GM12878 (cell line): ENCODE data around the gene FOXRED2. TPM values are rescaled to one million over a fixed set of nuclear protein-coding genes. Genes with fewer than 3 reads are reported as not detected.

ENCODE experiments used
- ATAC-seq: fragments of 200-7000 bp; cut with Tn5 transposase; 3 replicates; pipeline ENCODE4 v1.9.1; 2020; ENCODE audit warnings: mild to moderate bottlenecking, moderate library complexity
- BruUV-seq: library from RNA; stranded (reverse); fragments of 400-500 nt; replicated peaks from 2 replicates; lab custom pipeline; 2021; lab: Mats Ljungman, UMichigan
- CTCF ChIA-PET: fragments of 300-600 bp; sonication (Branson Sonifier 250); formaldehyde crosslinking; extraction: SDS; loops from one replicate; lab custom pipeline; 2021; ENCODE audit warnings: inconsistent platforms; lab: Yijun Ruan, JAX
- POLR2A ChIA-PET: fragments of 350-600 bp; formaldehyde crosslinking; extraction: SDS; loops from one replicate; lab custom pipeline; 2021; ENCODE audit warnings: inconsistent platforms; lab: Charles Lee
- RAD21 ChIA-PET: fragments of 300-600 bp; sonication (Branson Sonifier 250); formaldehyde crosslinking; loops from one replicate; lab custom pipeline; 2023; ENCODE audit warnings: antibody characterized with exemption; ENCODE audit not compliant: unreplicated experiment; lab: Charles Lee
- SMC1A ChIA-PET: fragments of 300-600 bp; sonication (Branson Sonifier 250); formaldehyde crosslinking; loops from one replicate; lab custom pipeline; 2023; ENCODE audit not compliant: unreplicated experiment, uncharacterized antibody; lab: Charles Lee
- DNase-seq: peaks from one replicate; pipeline ENCODE4 v3.0.0-alpha.2; 2011; ENCODE audit warnings: low read depth, low spot score
- FAIRE-seq: peaks from 3 replicates; lab custom pipeline; 2011; peaks lifted over from hg19 to GRCh38; lab: Jason Lieb, UNC
- H2AFZ ChIP-seq: 2 replicates; pipeline ENCODE4 v1.6.0; 2011; ENCODE audit warnings: low read depth, low read length, control low read depth; ENCODE audit not compliant: control insufficient read depth
- H3K27ac ChIP-seq: 2 replicates; pipeline ENCODE4 v1.5.1; 2011; ENCODE audit warnings: control low read depth; ENCODE audit not compliant: control insufficient read depth, insufficient read depth
- H3K27me3 ChIP-seq, 2 experiments: replicated peaks in 1 of 2; 2 replicates each; pipeline versions ENCODE4 v1.6.0 to v1.6.1; 2011; ENCODE audit warnings: low read length in 1 of 2; ENCODE audit not compliant: control insufficient read depth in 2 of 2, insufficient read depth in 2 of 2
- H3K36me3 ChIP-seq, 2 experiments: 2 replicates each; pipeline ENCODE4 v1.5.1; 2011; ENCODE audit warnings: low read length in 1 of 2; ENCODE audit not compliant: control insufficient read depth in 2 of 2, insufficient read depth in 2 of 2
- H3K4me1 ChIP-seq: 2 replicates; pipeline ENCODE4 v1.6.1; 2011; ENCODE audit warnings: mild to moderate bottlenecking, low read length, moderate library complexity, mixed read lengths; ENCODE audit not compliant: control insufficient read depth, insufficient read depth
- H3K4me2 ChIP-seq: 2 replicates; pipeline ENCODE4 v1.6.0; 2011; ENCODE audit warnings: control low read depth; ENCODE audit not compliant: control insufficient read depth, insufficient read depth
- H3K4me3 ChIP-seq: fragments of 200-600 bp; sonication (generic); 2 replicates; pipeline ENCODE4 v1.5.1; 2016
- H3K79me2 ChIP-seq: 2 replicates; pipeline ENCODE4 v1.6.0; 2011; ENCODE audit warnings: low read length; ENCODE audit not compliant: control insufficient read depth, insufficient read depth
- H3K9ac ChIP-seq: 2 replicates; pipeline ENCODE4 v1.8.0; 2011; ENCODE audit warnings: low read length, control low read depth, mixed read lengths; ENCODE audit not compliant: control insufficient read depth, insufficient read depth
- H3K9me3 ChIP-seq: replicated peaks from 3 replicates; pipeline ENCODE4 v1.5.1; 2011; ENCODE audit warnings: mild to moderate bottlenecking, low read length; ENCODE audit not compliant: control insufficient read depth, insufficient read depth
- H4K20me1 ChIP-seq: 2 replicates; pipeline ENCODE4 v1.6.0; 2011; ENCODE audit not compliant: control insufficient read depth, insufficient read depth
- BCLAF1 ChIP-seq: fragments of 450-650 bp; IDR thresholded peaks from 2 replicates; pipeline ENCODE4 v1.6.1; 2017; ENCODE audit warnings: antibody characterized with exemption, mild to moderate bottlenecking, moderate library complexity
- CBX5 ChIP-seq: sonication (generic); IDR thresholded peaks from 2 replicates; pipeline ENCODE4 v1.6.1; 2016; ENCODE audit warnings: low read depth, moderate library complexity, mild to moderate bottlenecking, inconsistent platforms
- CHD4 ChIP-seq: fragments of 200-600 bp; sonication (generic); IDR thresholded peaks from 2 replicates; pipeline ENCODE4 v1.6.1; 2016; ENCODE audit warnings: mild to moderate bottlenecking
- CTCF ChIP-seq, 3 experiments: IDR thresholded peaks in 2 of 3; conservative IDR thresholded peaks in 1 of 3; 2 replicates each; pipeline ENCODE4 v1.5.1; 2011; ENCODE audit warnings: low read depth in 3 of 3, low read length in 3 of 3, mild to moderate bottlenecking in 3 of 3, control low read depth in 2 of 3, moderate library complexity in 2 of 3, inconsistent platforms in 1 of 3, mixed read lengths in 1 of 3; ENCODE audit not compliant: control insufficient read depth in 2 of 3, insufficient read depth in 1 of 3; ENCODE audit errors: extremely low read depth in 1 of 3
- EGR1 ChIP-seq, 2 experiments: IDR thresholded peaks; 1 replicate in 1 of 2; 2 replicates in 1 of 2; pipeline ENCODE4 v1.6.1; 2011 to 2012; ENCODE audit warnings: low read depth in 2 of 2, low read length in 2 of 2, borderline replicate concordance in 1 of 2, mild to moderate bottlenecking in 1 of 2, moderate library complexity in 1 of 2
- FOXM1 ChIP-seq: IDR thresholded peaks from 2 replicates; pipeline ENCODE4 v1.6.1; 2012; ENCODE audit warnings: low read depth, mild to moderate bottlenecking, inconsistent platforms, low read length, moderate library complexity
- MEF2B ChIP-seq: fragments of 450-650 bp; IDR thresholded peaks from 2 replicates; pipeline ENCODE4 v1.6.1; 2018; ENCODE audit warnings: mild to moderate bottlenecking, moderate library complexity; ENCODE audit not compliant: partially characterized antibody, poor library complexity, severe bottlenecking
- POLR2AphosphoS2 ChIP-seq: IDR thresholded peaks from 2 replicates; pipeline ENCODE4 v1.6.1; 2011; ENCODE audit warnings: low read depth, mild to moderate bottlenecking, low read length, improper control_type of control experiment, moderate library complexity
- RAD51 ChIP-seq: fragments of 450-650 bp; IDR thresholded peaks from 2 replicates; pipeline ENCODE4 v1.6.1; 2016; ENCODE audit warnings: moderate library complexity, mild to moderate bottlenecking, inconsistent platforms
- RELA ChIP-seq: fragments of 450-650 bp; IDR thresholded peaks from 2 replicates; pipeline ENCODE4 v1.8.0; 2014; ENCODE audit warnings: borderline replicate concordance; ENCODE audit not compliant: partially characterized antibody
- RELB ChIP-seq: fragments of 450-650 bp; IDR thresholded peaks from 2 replicates; pipeline ENCODE4 v1.6.1; 2017; ENCODE audit warnings: low read depth, mild to moderate bottlenecking, moderate library complexity
- RFX5 ChIP-seq: IDR thresholded peaks from 2 replicates; pipeline ENCODE4 v1.6.1; 2011; ENCODE audit warnings: low read depth, low read length, improper control_type of control experiment
- SMC3 ChIP-seq: IDR thresholded peaks from 2 replicates; pipeline ENCODE4 v1.6.1; 2011; ENCODE audit warnings: low read length, improper control_type of control experiment, borderline replicate concordance
- SREBF2 ChIP-seq: IDR thresholded peaks from 2 replicates; pipeline ENCODE4 v1.6.1; 2012; ENCODE audit warnings: mild to moderate bottlenecking, low read length
- SUPT20H ChIP-seq: IDR thresholded peaks from 2 replicates; pipeline ENCODE4 v1.6.1; 2011; ENCODE audit warnings: low read depth, mild to moderate bottlenecking, low read length, moderate library complexity, borderline replicate concordance; ENCODE audit not compliant: control insufficient read depth
- TCF7 ChIP-seq: IDR thresholded peaks from 2 replicates; pipeline ENCODE4 v1.6.1; 2014; ENCODE audit warnings: antibody characterized with exemption, borderline replicate concordance
- WGBS: methylation state at CpG from one replicate; pipeline ENCODE4 v1.1.6; 2016; ENCODE audit warnings: low lambda C conversion rate; ENCODE audit not compliant: insufficient replicate concordance, insufficient coverage; ENCODE audit errors: missing lambda C conversion rate; 5-methylcytosine and 5-hydroxymethylcytosine counted together
- in situ Hi-C: fragments of 300-500 bp; cut with MboI; formaldehyde crosslinking; loops from 9 replicates; pipeline ENCODE4 v1.14.3; 2018; ENCODE audit warnings: mixed read lengths
- intact Hi-C: fragments of 100-400 bp; cut with micrococcal nuclease; formaldehyde crosslinking; loops from one replicate; pipeline ENCODE4 v1.14.2; 2022; ENCODE audit not compliant: unreplicated experiment
- polyA plus RNA-seq, 11 experiments: library from polyadenylated mRNA; depleted of rRNA in 4 of 11; unstranded in 6 of 11; stranded (reverse) in 5 of 11; fragments of >200 nt; fragmentation: Nextera tagmentation in 4 of 11; fragmentation: Illumina TruSeq in 1 of 11; extraction: Ambion mirVana in 4 of 11; extraction: Trizol in 1 of 11; gene quantifications; 1 replicate in 1 of 11; 2 replicates in 10 of 11; pipeline versions ENCODE4 v1.2.1 to v1.2.3, GENCODE V29; 2011 to 2016; ENCODE audit warnings: inconsistent platforms in 2 of 11, missing spikeins in 2 of 11, low read depth in 1 of 11
- total RNA-seq, 4 experiments: library from RNA; depleted of rRNA in 3 of 4; stranded (reverse); fragments of >200 nt in 3 of 4; fragmentation: Illumina TruSeq in 1 of 4; extraction: Trizol in 1 of 4; gene quantifications; 2 replicates each; pipeline versions ENCODE4 v1.2.1 to v1.2.3, GENCODE V29; 2013 to 2021

Gene FOXRED2
- total and polyA plus RNA-seq, 10 of the 15 experiments (the other 5 are each of a cell fraction or from before 2014, with no cell fraction given): 1.8 to 28.8 (median 7.6) TPM

DNA sequence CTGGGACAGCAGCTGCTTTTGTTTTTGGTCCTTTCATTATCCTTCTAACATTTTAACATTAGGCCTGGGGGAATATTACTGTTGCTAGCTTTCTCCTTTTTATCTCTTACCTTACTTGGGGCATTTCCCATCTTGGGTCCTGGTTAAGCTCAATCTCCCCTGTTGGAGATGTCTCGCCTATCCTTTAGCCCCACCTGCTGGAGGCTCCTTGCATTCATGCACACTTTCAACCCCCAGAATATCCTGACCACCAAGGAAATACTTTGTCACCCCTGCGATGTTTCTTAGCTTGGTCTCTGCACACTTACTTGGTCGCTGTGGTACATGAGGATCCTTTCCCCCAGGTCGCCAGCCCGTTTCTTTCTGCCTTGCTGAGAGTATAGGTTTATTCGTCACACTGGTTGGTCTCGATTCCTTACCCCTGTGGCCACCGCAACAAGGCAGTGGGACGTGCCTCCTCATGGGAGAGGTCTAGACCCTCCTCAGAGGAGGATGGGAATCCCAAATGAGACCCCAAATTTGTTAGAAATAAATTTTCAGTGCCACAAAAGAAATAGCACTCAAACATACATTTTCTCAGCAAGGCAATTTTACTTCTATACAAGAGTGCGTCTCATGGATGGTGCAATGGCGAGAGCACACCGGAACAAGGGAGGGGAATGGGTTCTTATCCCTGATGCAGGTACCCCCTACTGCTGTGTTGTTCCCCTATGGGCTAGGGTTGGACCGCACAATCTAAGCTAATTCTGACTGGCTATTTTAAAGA is 20.0 kb downstream of the FOXRED2 start:
- no peak for DNase-seq
- H3K79me2 ChIP-seq: no peaks in the 10 kb centered on the region
- no peak overlapping the region for H2AFZ ChIP-seq
- H3K27me3 ChIP-seq: no peaks in the 10 kb centered on the region
- no peak for FAIRE-seq
- BruUV-seq: no TSS peak
- no peak overlapping the region for H3K4me3 ChIP-seq
- ChIA-PET POLR2A (no interaction called here), CTCF (interaction anchor here (0.6 to 3.0 kb wide), 34 partner anchors 10 to 326 kb away, joined by 3 to 41 read pairs (median 4); partner anchors contain the start of genes APOL3 and FOXRED2), RAD21 (interaction anchor here (0.7 to 1.6 kb wide), 8 partner anchors 16 to 473 kb away, joined by 3 to 6 read pairs (median 4); no protein-coding TSS in a partner anchor), SMC1A (interaction anchor here (0.8 to 1.7 kb wide), 5 partner anchors 16 to 209 kb away, joined by 3 to 6 read pairs (median 5); no protein-coding TSS in a partner anchor)
- in situ Hi-C loops (no loop called here), intact Hi-C loops (loop anchor here (10.0 kb wide), 1 partner anchor 292 kb away; no protein-coding TSS in a partner anchor)
- H3K9me3 ChIP-seq: no peaks in the 10 kb centered on the region; the same call in 1 of the 3 replicates
- H3K4me2 ChIP-seq: no peak overlapping the region
- 80% methylated on average over 13 of the region's 13 CpGs for WGBS
- peak; percentile 25; the same call in 2 of the 3 replicates for ATAC-seq
- H3K4me1 ChIP-seq: no peaks in the 10 kb centered on the region
- no peaks in the 10 kb centered on the region for H4K20me1 ChIP-seq
- peaks cover 0 to 2% of the 10 kb centered on the region in 2 experiments; a peak in 1 of 4 replicates for H3K36me3 ChIP-seq
- no peak overlapping the region for H3K9ac ChIP-seq
- no peak overlapping the region for H3K27ac ChIP-seq
- no peak for TF ChIP-seq MEF2B
- no peak for TF ChIP-seq BCLAF1
- TF ChIP-seq SREBF2: no peak
- TF ChIP-seq CBX5: peak; percentile 61; the same call in 1 of the 2 replicates
- no peak for TF ChIP-seq FOXM1
- no peak for TF ChIP-seq RELA
- no peak for TF ChIP-seq TCF7
- TF ChIP-seq SMC3: peak; percentile 27; the same call in 1 of the 2 replicates
- peak; percentile 48 to 61 (median 55) for TF ChIP-seq CTCF (IDR thresholded peaks at IDR 0.05 in 2 of 3, conservative IDR thresholded peaks at IDR 0.05 in 1 of 3; ENCODE audit: control insufficient read depth in 2 of 3, extremely low read depth in 1 of 3, insufficient read depth in 1 of 3, low read depth in 3 of 3, low read length in 3 of 3)
- TF ChIP-seq RFX5: no peak
- no peak for TF ChIP-seq EGR1 (IDR thresholded peaks at IDR 0.05; ENCODE audit: borderline replicate concordance in 1 of 2, low read depth in 2 of 2, low read length in 2 of 2)
- no peak for TF ChIP-seq RELB
- TF ChIP-seq SUPT20H: no peak
- no peak for TF ChIP-seq RAD51
- no peak for TF ChIP-seq POLR2AphosphoS2
- TF ChIP-seq CHD4: no peak
